H1 (cell line): ENCODE measurements around the gene ZBTB16. TPM values are rescaled to one million over a fixed set of nuclear protein-coding genes. Genes with fewer than 3 reads are reported as not detected.

Source experiments
- CTCF ChIA-PET: fragments of 300-600 bp; sonication (Branson Sonifier 250); formaldehyde crosslinking; loops from one replicate; lab custom pipeline; 2021; ENCODE audit not compliant: partially characterized antibody; lab: Charles Lee
- POLR2A ChIA-PET: fragments of 300-600 bp; sonication (Branson Sonifier 250); formaldehyde crosslinking; loops from one replicate; lab custom pipeline; 2021; ENCODE audit warnings: inconsistent platforms; ENCODE audit not compliant: partially characterized antibody; lab: Charles Lee
- DNase-seq, 2 experiments: peaks; one replicate each; pipeline versions ENCODE4 v3.0.0 to v3.0.0-alpha.2; 2010 to 2022; ENCODE audit warnings: low spot score in 2 of 2, low read depth in 1 of 2, mixed read lengths in 1 of 2
- FAIRE-seq: peaks from 2 replicates; lab custom pipeline; 2011; peaks lifted over from hg19 to GRCh38; lab: Jason Lieb, UNC
- H2AFZ ChIP-seq: 2 replicates; pipeline ENCODE4 v1.8.1; 2012; ENCODE audit warnings: low read length, inconsistent platforms
- H2AK5ac ChIP-seq: 2 replicates; pipeline ENCODE4 v1.6.1; 2013; ENCODE audit warnings: low read depth, low read length
- H2BK120ac ChIP-seq: replicated peaks from 2 replicates; pipeline ENCODE3; 2013; ENCODE audit warnings: low read depth, low read length, inconsistent platforms
- H2BK12ac ChIP-seq: 2 replicates; pipeline ENCODE4 v1.6.1; 2013; ENCODE audit warnings: low read depth, low read length
- H2BK15ac ChIP-seq: 2 replicates; pipeline ENCODE4 v1.6.1; 2013; ENCODE audit warnings: low read length
- H2BK20ac ChIP-seq: 2 replicates; pipeline ENCODE4 v1.6.1; 2013; ENCODE audit warnings: low read length
- H2BK5ac ChIP-seq: 2 replicates; pipeline ENCODE4 v1.6.1; 2013; ENCODE audit warnings: low read depth, low read length
- H3K14ac ChIP-seq: 2 replicates; pipeline ENCODE4 v1.6.1; 2013; ENCODE audit warnings: inconsistent platforms; ENCODE audit not compliant: insufficient read length
- H3K18ac ChIP-seq: 2 replicates; pipeline ENCODE4 v1.6.1; 2013; ENCODE audit warnings: low read length; ENCODE audit errors: extremely low read depth
- H3K23ac ChIP-seq: 2 replicates; pipeline ENCODE4 v1.6.1; 2013; ENCODE audit warnings: inconsistent platforms; ENCODE audit not compliant: insufficient read length
- H3K23me2 ChIP-seq: 2 replicates; pipeline ENCODE4 v1.6.1; 2013; ENCODE audit warnings: low read depth, low read length
- H3K27ac ChIP-seq: 2 replicates; pipeline ENCODE4 v1.6.1; 2011; ENCODE audit warnings: low read depth, low read length, inconsistent platforms
- H3K27me3 ChIP-seq, 4 experiments: replicated peaks in 1 of 4; 1 replicate in 1 of 4; 2 replicates in 3 of 4; pipeline versions ENCODE4 v1.6.1 to v1.8.1; 2011 to 2013; ENCODE audit warnings: low read length in 3 of 4, mild to moderate bottlenecking in 3 of 4, inconsistent platforms in 2 of 4, mixed read lengths in 2 of 4, moderate library complexity in 1 of 4; ENCODE audit not compliant: control insufficient read depth in 3 of 4, insufficient read depth in 3 of 4; ENCODE audit errors: extremely low read depth in 1 of 4
- H3K36me3 ChIP-seq, 4 experiments: 2 replicates each; pipeline versions ENCODE4 v1.6.1 to v1.8.1; 2011 to 2013; ENCODE audit warnings: mild to moderate bottlenecking in 4 of 4, low read length in 3 of 4, moderate library complexity in 2 of 4, control low read depth in 1 of 4, inconsistent platforms in 1 of 4; ENCODE audit not compliant: insufficient read depth in 4 of 4, control insufficient read depth in 2 of 4
- H3K4ac ChIP-seq: replicated peaks from 2 replicates; pipeline ENCODE3; 2013; ENCODE audit warnings: low read length, low read depth, mixed read lengths, inconsistent platforms; ENCODE audit not compliant: insufficient read length
- H3K4me1 ChIP-seq, 4 experiments: replicated peaks in 1 of 4; 1 replicate in 1 of 4; 2 replicates in 3 of 4; pipeline versions ENCODE4 v1.6.1 to v1.8.1; 2011 to 2013; ENCODE audit warnings: low read length in 3 of 4, inconsistent platforms in 2 of 4, mixed read lengths in 1 of 4; ENCODE audit not compliant: insufficient read depth in 4 of 4, control insufficient read depth in 3 of 4
- H3K4me2 ChIP-seq, 2 experiments: 2 replicates each; pipeline versions ENCODE4 v1.6.1 to v1.8.1; 2011 to 2013; ENCODE audit warnings: low read depth in 2 of 2, low read length in 2 of 2, control low read depth in 1 of 2, inconsistent platforms in 1 of 2, mild to moderate bottlenecking in 1 of 2; ENCODE audit not compliant: insufficient read depth in 1 of 2
- H3K4me3 ChIP-seq, 4 experiments: fragments of 200-600, 300-600 bp in 1 of 4; sonication (generic), shearing (Covaris generic), sonication (Bioruptor Twin) in 1 of 4; 2 replicates each; pipeline versions ENCODE4 v1.5.1 to v1.8.1; 2011 to 2016; ENCODE audit warnings: low read length in 4 of 4, low read depth in 3 of 4, control low read depth in 2 of 4, inconsistent platforms in 2 of 4, mild to moderate bottlenecking in 2 of 4, mixed read lengths in 1 of 4, moderate library complexity in 1 of 4; ENCODE audit not compliant: insufficient read depth in 2 of 4; ENCODE audit errors: extremely low read depth in 1 of 4
- H3K56ac ChIP-seq: replicated peaks from 2 replicates; pipeline ENCODE3; 2013; ENCODE audit warnings: low read depth, mild to moderate bottlenecking, mixed read lengths, low read length, inconsistent platforms; ENCODE audit not compliant: insufficient read length
- H3K79me1 ChIP-seq: 2 replicates; pipeline ENCODE4 v1.6.1; 2013; ENCODE audit warnings: low read depth, low read length, control low read depth
- H3K79me2 ChIP-seq, 2 experiments: 2 replicates each; pipeline versions ENCODE4 v1.6.1 to v1.8.1; 2012 to 2013; ENCODE audit warnings: low read length in 2 of 2, mild to moderate bottlenecking in 2 of 2, inconsistent platforms in 1 of 2; ENCODE audit not compliant: insufficient read depth in 2 of 2, control insufficient read depth in 1 of 2
- H3K9ac ChIP-seq, 4 experiments: replicated peaks in 1 of 4; 1 replicate in 1 of 4; 2 replicates in 3 of 4; pipeline versions ENCODE4 v1.6.1 to v1.8.1; 2011 to 2013; ENCODE audit warnings: low read depth in 3 of 4, low read length in 3 of 4, control low read depth in 2 of 4, mild to moderate bottlenecking in 2 of 4, moderate library complexity in 2 of 4, inconsistent platforms in 1 of 4; ENCODE audit errors: extremely low read depth in 1 of 4
- H3K9me3 ChIP-seq, 2 experiments: 2 replicates each; pipeline versions ENCODE4 v1.6.1 to v1.8.1; 2012 to 2013; ENCODE audit warnings: mild to moderate bottlenecking in 2 of 2, moderate library complexity in 2 of 2, control low read depth in 1 of 2, inconsistent platforms in 1 of 2, low read depth in 1 of 2, low read length in 1 of 2, mixed read lengths in 1 of 2; ENCODE audit not compliant: insufficient read depth in 2 of 2
- H4K20me1 ChIP-seq, 2 experiments: replicated peaks in 1 of 2; 2 replicates each; pipeline versions ENCODE3 to v1.8.1; 2011 to 2013; ENCODE audit warnings: inconsistent platforms in 2 of 2, low read length in 2 of 2, mild to moderate bottlenecking in 1 of 2; ENCODE audit not compliant: insufficient read depth in 2 of 2, control insufficient read depth in 1 of 2
- H4K5ac ChIP-seq: 2 replicates; pipeline ENCODE4 v1.6.1; 2013; ENCODE audit warnings: low read length, low read depth, mixed read lengths, inconsistent platforms; ENCODE audit not compliant: insufficient read length
- H4K8ac ChIP-seq: 2 replicates; pipeline ENCODE4 v1.8.0; 2013; ENCODE audit warnings: mild to moderate bottlenecking, moderate library complexity, low read length, inconsistent platforms; ENCODE audit not compliant: insufficient read depth; ENCODE audit errors: extremely low read depth
- H4K91ac ChIP-seq: replicated peaks from 2 replicates; pipeline ENCODE3; 2013; ENCODE audit warnings: low read length, mixed read lengths, inconsistent platforms; ENCODE audit not compliant: insufficient read length
- ASH2L ChIP-seq: fragments of 200-600, 300-600 bp; sonication (generic); IDR thresholded peaks from one replicate; pipeline ENCODE4 v1.7.1; 2017; ENCODE audit warnings: low read length
- CEBPB ChIP-seq: IDR thresholded peaks from 2 replicates; pipeline ENCODE4 v1.6.1; 2012; ENCODE audit warnings: low read depth, low read length
- CREB1 ChIP-seq: IDR thresholded peaks from 2 replicates; pipeline ENCODE4 v1.6.1; 2012; ENCODE audit warnings: inconsistent platforms
- JUN ChIP-seq: IDR thresholded peaks from 2 replicates; pipeline ENCODE4 v1.6.1; 2011; ENCODE audit warnings: low read depth, mild to moderate bottlenecking, improper control_type of control experiment, low read length
- KDM4A ChIP-seq: IDR thresholded peaks from one replicate; pipeline ENCODE4 v1.7.1; 2012; ENCODE audit warnings: low read depth, mild to moderate bottlenecking, moderate library complexity, low read length, inconsistent platforms; ENCODE audit not compliant: severe bottlenecking
- NANOG ChIP-seq: IDR thresholded peaks from 2 replicates; pipeline ENCODE4 v1.6.1; 2011; ENCODE audit warnings: low read length, low read depth, mild to moderate bottlenecking, inconsistent platforms; ENCODE audit not compliant: insufficient read depth, poor library complexity, severe bottlenecking
- SP1 ChIP-seq: IDR thresholded peaks from 2 replicates; pipeline ENCODE4 v1.6.1; 2011; ENCODE audit warnings: low read depth, low read length
- WGBS, 2 experiments: shearing (Covaris generic) in 1 of 2; methylation state at CpG; one replicate each; pipeline versions ENCODE4 v1.1.6 to v1.1.7; 2013 to 2015; ENCODE audit warnings: low lambda C conversion rate in 2 of 2, mixed read lengths in 2 of 2, inconsistent platforms in 1 of 2, low coverage in 1 of 2, missing lambda C conversion rate in 1 of 2; ENCODE audit not compliant: insufficient replicate concordance in 2 of 2, insufficient coverage in 1 of 2, insufficient read length in 1 of 2; ENCODE audit errors: extremely low coverage in 1 of 2, missing lambda C conversion rate in 1 of 2; 5-methylcytosine and 5-hydroxymethylcytosine counted together
- polyA plus RNA-seq, 7 experiments: library from polyadenylated mRNA; depleted of rRNA in 3 of 7; stranded (reverse) in 5 of 7; unstranded in 2 of 7; fragments of >200 nt in 5 of 7; fragments of 200-250 nt in 2 of 7; gene quantifications; 1 replicate in 5 of 7; 2 replicates in 1 of 7; 4 replicates in 1 of 7; pipeline versions ENCODE4 v1.2.1 to v1.2.3, GENCODE V29; 2011 to 2013; ENCODE audit warnings: missing spikeins in 2 of 7, mixed read lengths in 2 of 7
- total RNA-seq: library from RNA; stranded (reverse); fragmentation: NEBNext Ultra II Directional; extraction: Animal tissue kit (Norgen Biotek cat#: 25700); gene quantifications from 2 replicates; pipeline ENCODE4 v1.2.1, GENCODE V29; 2021

Gene ZBTB16
- total and polyA plus RNA-seq, 2 of the 8 experiments (the other 6 are each of a cell fraction or from before 2014, with no cell fraction given), result 0.12 to 0.61 TPM

DNA sequence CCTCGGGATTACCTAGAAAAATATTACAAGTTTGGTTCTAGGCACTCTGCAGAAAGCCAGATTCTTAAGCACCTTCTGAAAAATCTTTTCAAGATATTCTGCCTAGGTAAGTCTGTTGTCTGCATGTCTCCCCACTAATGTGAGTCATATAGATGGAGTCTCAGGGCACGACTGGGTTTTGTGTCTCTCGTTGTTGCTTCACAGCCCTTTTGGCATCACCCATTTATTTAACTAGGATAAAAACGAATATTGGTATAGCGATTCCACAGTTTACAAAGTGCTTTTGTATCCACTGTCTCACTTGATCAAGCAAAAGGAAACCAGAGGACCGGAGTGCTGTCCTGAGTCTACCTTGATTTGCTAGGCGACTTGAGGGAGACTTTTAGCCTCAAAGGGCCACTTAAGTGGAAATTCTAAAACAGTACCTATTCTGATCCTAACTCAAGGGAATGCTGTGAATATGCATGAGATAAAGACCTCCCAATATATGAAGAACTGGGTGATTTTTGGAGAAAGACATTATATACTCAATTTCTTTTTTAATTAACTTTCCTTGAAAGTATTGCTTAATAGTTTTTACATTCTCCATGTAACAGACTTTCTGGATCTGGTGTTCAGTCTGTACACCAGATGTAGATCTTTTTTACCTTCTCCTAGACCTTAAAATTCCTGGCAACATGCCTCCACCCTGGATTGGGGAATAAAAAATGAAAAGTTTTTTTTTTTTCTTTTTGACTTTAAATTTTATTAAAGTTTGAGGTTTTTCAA is 237.3 kb downstream of the ZBTB16 start:
- Histone ChIP-seq H3K18ac (no peak overlapping the region), H3K14ac (no peak overlapping the region), H3K4me2 (no peak overlapping the region), H2AFZ (no peak overlapping the region), H3K4me3 (no peak overlapping the region), H3K79me1 (no peaks in the 10 kb centered on the region), H4K20me1 (no peaks in the 10 kb centered on the region), H4K91ac (no peak overlapping the region), H3K9me3 (no peaks in the 10 kb centered on the region)
- CTCF ChIA-PET, result interaction anchor here (0.8 to 1.1 kb wide), 2 partner anchors 20 to 44 kb away, joined by 3 to 4 read pairs; no protein-coding TSS in a partner anchor
- no peak for FAIRE-seq
- TF ChIP-seq NANOG (no peak), KDM4A (no peak), ASH2L (no peak), CREB1 (no peak), CEBPB (peak; percentile 9; the same call in 1 of the 2 replicates), SP1 (no peak), JUN (no peak)
- TF ChIP-seq, all 59 proteins: peak for 1
- Histone ChIP-seq H3K4me1 (no peaks in the 10 kb centered on the region), H2AK5ac (no peak overlapping the region), H4K8ac (no peak overlapping the region; the same call in 1 of the 2 replicates), H3K23ac (no peak overlapping the region), H3K4ac (no peak overlapping the region), H3K27me3 (no peaks in the 10 kb centered on the region), H3K36me3 (no peaks in the 10 kb centered on the region), H2BK15ac (no peak overlapping the region), H3K56ac (no peak overlapping the region), H2BK5ac (no peak overlapping the region), H4K5ac (no peak overlapping the region), H3K27ac (no peak overlapping the region), H2BK20ac (no peak overlapping the region), H3K23me2 (no peaks in the 10 kb centered on the region), H2BK12ac (no peak overlapping the region), H3K79me2 (no peaks in the 10 kb centered on the region), H2BK120ac (no peak overlapping the region), H3K9ac (no peak overlapping the region)
- WGBS, 2 experiments, result 90% methylated on average over 7 of the region's 7 CpGs; no CpG with 5 or more reads in 1 of the 2 experiments
- POLR2A ChIA-PET, result no interaction called here
- no peak for DNase-seq
